ENCODE data around the gene MTMR3.

DNA sequence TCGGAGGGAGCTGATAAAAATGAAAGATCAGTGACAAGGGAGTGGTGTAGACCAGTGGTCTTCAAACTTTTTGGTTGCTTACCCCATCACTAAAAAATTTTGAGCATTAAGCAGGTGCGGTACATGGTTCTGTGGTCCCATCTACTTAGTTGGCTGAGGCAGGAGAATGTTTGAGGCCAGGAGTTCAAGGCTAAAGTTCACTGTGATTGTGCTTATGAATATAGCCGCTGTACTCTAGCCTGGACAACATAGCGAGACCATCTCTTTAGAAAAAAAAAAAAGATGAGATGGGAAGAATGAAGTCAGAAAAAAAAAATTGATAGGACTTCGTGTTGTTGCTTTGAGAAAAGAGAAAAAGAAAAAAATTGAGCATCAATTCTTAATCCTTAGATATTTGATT lies 7.8 kb downstream of the MTMR3 start:
- TF ChIP-seq EZH2 (IDR thresholded peaks at IDR 0.05; ENCODE audit: low read length, unreplicated experiment) (no peak), EZH2phosphoT487 (IDR thresholded peaks at IDR 0.05; ENCODE audit: borderline replicate concordance, low read length) (no peak)
- TF ChIP-seq, protein P1, sequence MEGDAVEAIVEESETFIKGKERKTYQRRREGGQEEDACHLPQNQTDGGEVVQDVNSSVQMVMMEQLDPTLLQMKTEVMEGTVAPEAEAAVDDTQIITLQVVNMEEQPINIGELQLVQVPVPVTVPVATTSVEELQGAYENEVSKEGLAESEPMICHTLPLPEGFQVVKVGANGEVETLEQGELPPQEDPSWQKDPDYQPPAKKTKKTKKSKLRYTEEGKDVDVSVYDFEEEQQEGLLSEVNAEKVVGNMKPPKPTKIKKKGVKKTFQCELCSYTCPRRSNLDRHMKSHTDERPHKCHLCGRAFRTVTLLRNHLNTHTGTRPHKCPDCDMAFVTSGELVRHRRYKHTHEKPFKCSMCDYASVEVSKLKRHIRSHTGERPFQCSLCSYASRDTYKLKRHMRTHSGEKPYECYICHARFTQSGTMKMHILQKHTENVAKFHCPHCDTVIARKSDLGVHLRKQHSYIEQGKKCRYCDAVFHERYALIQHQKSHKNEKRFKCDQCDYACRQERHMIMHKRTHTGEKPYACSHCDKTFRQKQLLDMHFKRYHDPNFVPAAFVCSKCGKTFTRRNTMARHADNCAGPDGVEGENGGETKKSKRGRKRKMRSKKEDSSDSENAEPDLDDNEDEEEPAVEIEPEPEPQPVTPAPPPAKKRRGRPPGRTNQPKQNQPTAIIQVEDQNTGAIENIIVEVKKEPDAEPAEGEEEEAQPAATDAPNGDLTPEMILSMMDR (conservative IDR thresholded peaks at IDR 0.05; ENCODE audit: low read depth, low read length) = no peak

All from PC-3 (cell line).